ENCODE data around the gene MTHFSD.

DNA sequence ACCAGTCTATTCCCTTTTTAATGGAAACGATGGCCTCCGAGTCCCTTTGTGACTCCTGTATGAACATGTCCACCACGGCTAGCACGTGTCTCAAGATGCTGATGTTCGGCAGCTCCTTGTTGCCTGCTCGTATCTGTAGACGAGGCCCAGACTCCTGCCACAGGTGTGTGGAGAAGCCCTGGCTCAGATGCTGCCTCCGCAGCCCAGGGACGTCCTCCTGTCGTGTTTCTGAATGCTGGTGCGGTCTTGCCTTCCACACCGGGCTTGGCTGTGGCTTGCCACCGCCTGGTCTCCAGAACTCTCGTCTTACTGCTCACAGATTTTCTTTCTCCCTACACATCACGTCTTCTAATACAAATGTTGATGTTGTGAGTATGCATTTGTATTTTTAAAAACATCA lies 27.7 kb downstream of the MTHFSD start:
- TF ChIP-seq POLR2A (IDR thresholded peaks at IDR 0.05) (no peak), POLR2AphosphoS5 (IDR thresholded peaks at IDR 0.05) (no peak), EP300 (IDR thresholded peaks at IDR 0.05) (no peak)
- TF ChIP-seq, protein P1, sequence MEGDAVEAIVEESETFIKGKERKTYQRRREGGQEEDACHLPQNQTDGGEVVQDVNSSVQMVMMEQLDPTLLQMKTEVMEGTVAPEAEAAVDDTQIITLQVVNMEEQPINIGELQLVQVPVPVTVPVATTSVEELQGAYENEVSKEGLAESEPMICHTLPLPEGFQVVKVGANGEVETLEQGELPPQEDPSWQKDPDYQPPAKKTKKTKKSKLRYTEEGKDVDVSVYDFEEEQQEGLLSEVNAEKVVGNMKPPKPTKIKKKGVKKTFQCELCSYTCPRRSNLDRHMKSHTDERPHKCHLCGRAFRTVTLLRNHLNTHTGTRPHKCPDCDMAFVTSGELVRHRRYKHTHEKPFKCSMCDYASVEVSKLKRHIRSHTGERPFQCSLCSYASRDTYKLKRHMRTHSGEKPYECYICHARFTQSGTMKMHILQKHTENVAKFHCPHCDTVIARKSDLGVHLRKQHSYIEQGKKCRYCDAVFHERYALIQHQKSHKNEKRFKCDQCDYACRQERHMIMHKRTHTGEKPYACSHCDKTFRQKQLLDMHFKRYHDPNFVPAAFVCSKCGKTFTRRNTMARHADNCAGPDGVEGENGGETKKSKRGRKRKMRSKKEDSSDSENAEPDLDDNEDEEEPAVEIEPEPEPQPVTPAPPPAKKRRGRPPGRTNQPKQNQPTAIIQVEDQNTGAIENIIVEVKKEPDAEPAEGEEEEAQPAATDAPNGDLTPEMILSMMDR (IDR thresholded peaks at IDR 0.05): no peak

Measured in gastroesophageal sphincter (tissue), 3 donors.